T-helper 2 cell treated with Interferon-gamma antibody and Interleukin-4, amounts not matched to agents 100 ng/mL and 5 ng/mL, for 36 hours (primary cell): ENCODE measurements around the gene TCF23. TPM values are rescaled to one million over a fixed set of nuclear protein-coding genes. Genes with fewer than 3 reads are reported as not detected.
"Not testable (repeated sequence)": the region's sequence is repeated elsewhere in the genome, so short reads cannot be mapped to it uniquely, and the experiment has no call there.

ENCODE experiments used
- intact Hi-C: fragments of 100-400 bp; cut with micrococcal nuclease; formaldehyde crosslinking; loops from one replicate; pipeline ENCODE4 v1.15.1; 2023
- total RNA-seq: library from RNA; stranded (reverse); gene quantifications from 2 replicates; pipeline ENCODE4 v1.2.3, GENCODE V29; 2022

TCF23 gene
- total RNA-seq, 1 donor from 2014 or later = not detected

GRCh38 chr2:27186613-27187345 lies 38.0 kb downstream of the TCF23 start:
- intact Hi-C loops = no loop called here

- intact Hi-C loops = loop anchor here (2.0 kb wide), 1 partner anchor 229 kb away; no protein-coding TSS in a partner anchor
These were observed 41.2 kb downstream of the TCF23 start for GRCh38 chr2:27189989-27190388.

- intact Hi-C loops = loop anchor here (1.0 to 2.0 kb wide), 2 partner anchors 93 to 230 kb away; no protein-coding TSS in a partner anchor
These were observed 42.4 kb downstream of the TCF23 start for GRCh38 chr2:27191070-27191829.

GRCh38 chr2:27194538-27195354 lies 45.9 kb downstream of the TCF23 start:
- intact Hi-C loops = no loop called here

GRCh38 chr2:27195799-27196198 lies 47.0 kb downstream of the TCF23 start:
- intact Hi-C loops = not testable (repeated sequence)

GRCh38 chr2:27198068-27198467 lies 49.3 kb downstream of the TCF23 start:
- intact Hi-C loops = not testable (repeated sequence)

- intact Hi-C loops = no loop called here
These were observed 49.8 kb downstream of the TCF23 start for GRCh38 chr2:27198627-27199026.

GRCh38 chr2:27199241-27199640 lies 50.4 kb downstream of the TCF23 start:
- intact Hi-C loops = no loop called here

GRCh38 chr2:27201675-27202074 lies 52.9 kb downstream of the TCF23 start:
- intact Hi-C loops = no loop called here

GRCh38 chr2:27202854-27203253 lies 54.0 kb downstream of the TCF23 start:
- intact Hi-C loops = no loop called here

GRCh38 chr2:27203741-27204140 lies 54.9 kb downstream of the TCF23 start:
- intact Hi-C loops = no loop called here

GRCh38 chr2:27204566-27204965 lies 55.8 kb downstream of the TCF23 start:
- intact Hi-C loops = no loop called here

GRCh38 chr2:27205206-27205605 lies 56.4 kb downstream of the TCF23 start:
- intact Hi-C loops = no loop called here

GRCh38 chr2:27206346-27206745 lies 57.5 kb downstream of the TCF23 start:
- intact Hi-C loops = no loop called here

Other genes with a start within 250 kb of the TCF23 start
- 0.91 and 1.2 TPM in 2 replicates for gene MAPRE3, start 178.4 kb upstream of the TCF23 start, total RNA-seq
- gene TMEM214, start 116.0 kb upstream of the TCF23 start, total RNA-seq = 99.4 and 100 TPM in 2 replicates
- 13.6 and 14.4 TPM in 2 replicates for gene AGBL5, start 97.3 kb upstream of the TCF23 start, total RNA-seq
- gene OST4, start 77.3 kb upstream of the TCF23 start, total RNA-seq = 351 and 367 TPM in 2 replicates
- 1.1 and 1.5 TPM in 2 replicates for gene EMILIN1, start 70.4 kb upstream of the TCF23 start, total RNA-seq
- 11.5 and 12.2 TPM in 2 replicates for gene KHK, start 62.2 kb upstream of the TCF23 start, total RNA-seq
- 2.9 and 3.1 TPM in 2 replicates for gene CGREF1, start 29.9 kb upstream of the TCF23 start, total RNA-seq
- gene ABHD1, start 25.2 kb upstream of the TCF23 start, total RNA-seq = 0.52 and 0.64 TPM in 2 replicates
- 74.2 and 76.6 TPM in 2 replicates for gene PREB, start 14.4 kb upstream of the TCF23 start, total RNA-seq
- not detected in 2 replicates for gene PRR30, start 9.6 kb upstream of the TCF23 start, total RNA-seq
- 78.3 and 82.5 TPM in 2 replicates for gene ATRAID, start 63.0 kb downstream of the TCF23 start, total RNA-seq
- gene SLC5A6, start 63.3 kb downstream of the TCF23 start, total RNA-seq = 48.5 and 54.4 TPM in 2 replicates
- 86.4 and 87.1 TPM in 2 replicates for gene CAD, start 68.4 kb downstream of the TCF23 start, total RNA-seq
- 0.14 and 0.48 TPM in 2 replicates for gene SLC30A3, start 114.0 kb downstream of the TCF23 start, total RNA-seq
- gene DNAJC5G, start 126.4 kb downstream of the TCF23 start, total RNA-seq = not detected in 2 replicates
- gene TRIM54, start 133.4 kb downstream of the TCF23 start, total RNA-seq = 0.16 TPM in 1 of 2 replicates, not detected in the other
- 1.5 and 2.0 TPM in 2 replicates for gene UCN, start 159.4 kb downstream of the TCF23 start, total RNA-seq
- gene MPV17, start 174.1 kb downstream of the TCF23 start, total RNA-seq = 75.7 and 80.0 TPM in 2 replicates
- 72.2 and 75.6 TPM in 2 replicates for gene GTF3C2, start 207.8 kb downstream of the TCF23 start, total RNA-seq
- gene EIF2B4, start 221.3 kb downstream of the TCF23 start, total RNA-seq = 39.0 and 43.0 TPM in 2 replicates
- 116 and 118 TPM in 2 replicates for gene SNX17, start 221.6 kb downstream of the TCF23 start, total RNA-seq
- 13.1 and 13.2 TPM in 2 replicates for gene ZNF513, start 231.7 kb downstream of the TCF23 start, total RNA-seq